Measurements from ENCODE around the gene CDH13. TPM values are rescaled to one million over a fixed set of nuclear protein-coding genes. Genes with fewer than 3 reads are reported as not detected.

CDH13 gene
- total and polyA plus RNA-seq, 9 of the 15 experiments (the other 6 are each of a cell fraction or from before 2014, with no cell fraction given) = 0.03 TPM; not detected in 8

DNA sequence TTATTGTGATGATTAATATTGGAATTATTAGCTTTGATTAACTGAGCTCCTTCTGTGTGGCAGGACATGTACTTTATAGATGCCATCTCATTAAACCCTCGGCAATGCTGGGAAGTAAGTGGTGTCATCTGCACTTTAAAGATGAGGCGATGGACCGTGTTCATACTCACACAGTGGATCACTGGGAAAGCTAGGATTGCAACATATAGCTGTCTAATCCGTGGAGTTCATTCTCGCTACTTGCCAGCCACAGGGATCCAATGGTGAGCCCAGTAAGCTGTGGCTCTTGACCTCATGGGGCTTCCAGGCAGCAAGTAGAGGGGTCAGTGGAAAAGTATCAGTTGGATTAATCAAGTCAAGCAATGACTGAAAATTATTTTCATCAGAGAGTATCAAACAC lies 587.9 kb downstream of the CDH13 start:
- in situ Hi-C loops (cut with MboI) = no loop called here
- no peaks in the 10 kb centered on the region for H3K4me1 ChIP-seq (replicated peaks in 1 of 2; ENCODE audit: control insufficient read depth in 2 of 2, insufficient read depth in 2 of 2, low read length in 2 of 2)
- DNase-seq (ENCODE audit: extremely low read depth in 1 of 4, low spot score in 3 of 4) (no peak), FAIRE-seq (no peak), ATAC-seq (no peak)
- no peaks in the 10 kb centered on the region for H3K9me3 ChIP-seq (replicated peaks; ENCODE audit: control insufficient read depth, insufficient read depth, low read depth, low read length)
- H3K9me1 ChIP-seq (ENCODE audit: control insufficient read depth, insufficient read depth, low read length) = no peaks in the 10 kb centered on the region
- ChIA-PET POLR2A (no interaction called here), CTCF (ENCODE audit: low intra/inter-chr PET ratio) (interaction anchor here (0.6 kb wide), 1 partner anchor 640 kb away, joined by 3 read pairs; no protein-coding TSS in a partner anchor)
- H2AFZ ChIP-seq (ENCODE audit: low read depth, low read length) = no peak overlapping the region
- no peaks in the 10 kb centered on the region for H4K20me1 ChIP-seq (replicated peaks; ENCODE audit: control insufficient read depth, insufficient read depth, low read length)
- no peak for TF ChIP-seq ETV1 (tag; conservative IDR thresholded peaks at IDR 0.05; ENCODE audit: low read depth)
- no peak for TF ChIP-seq NFATC3 (IDR thresholded peaks at IDR 0.05)
- TF ChIP-seq ZNF217 (CRISPR knock-in tag; IDR thresholded peaks at IDR 0.05) = no peak
- TF ChIP-seq CBX5 (IDR thresholded peaks at IDR 0.05; ENCODE audit: borderline replicate concordance, low read depth) = no peak
- no peak for TF ChIP-seq GABPB2 (CRISPR knock-in tag; conservative IDR thresholded peaks at IDR 0.05)
- no peak for TF ChIP-seq ZNF695 (CRISPR knock-in tag; IDR thresholded peaks at IDR 0.05)
- no peak for TF ChIP-seq NCOA2 (IDR thresholded peaks at IDR 0.05; ENCODE audit: partially characterized antibody in 2 of 2)
- TF ChIP-seq RBM17 (IDR thresholded peaks at IDR 0.05; ENCODE audit: borderline replicate concordance, low read depth, low read length) = no peak
- TF ChIP-seq ZKSCAN8 (CRISPR knock-in tag; IDR thresholded peaks at IDR 0.05) = no peak
- intact Hi-C loops (cut with micrococcal nuclease) = loop anchor here (1.0 to 5.0 kb wide), 2 partner anchors 951 to 1272 kb away; no protein-coding TSS in a partner anchor
- 4% methylated on average over 5 of the region's 5 CpGs for WGBS (ENCODE audit: insufficient coverage, low coverage, missing lambda C conversion rate)
- no peaks in the 10 kb centered on the region for H3K79me2 ChIP-seq (ENCODE audit: control insufficient read depth, insufficient read depth, low read length)
- H3K27ac ChIP-seq (ENCODE audit: extremely low read depth, low read depth, low read length) = no peak overlapping the region
- H3K4me2 ChIP-seq (ENCODE audit: insufficient read depth, low read length) = no peak overlapping the region
- no peak overlapping the region for H3K4me3 ChIP-seq
- BruUV-seq (replicated peaks) = no TSS peak
- no peaks in the 10 kb centered on the region for H3K36me3 ChIP-seq (ENCODE audit: control insufficient read depth, insufficient read depth, low read length)
- H3K9ac ChIP-seq (ENCODE audit: insufficient read depth in 1 of 2, low read depth in 2 of 2, low read length in 2 of 2) = no peak overlapping the region
- H3K27me3 ChIP-seq (ENCODE audit: control insufficient read depth in 2 of 2, insufficient read depth in 2 of 2, low read length in 2 of 2) = no peaks in the 10 kb centered on the region

Measured in K562 (cell line).